ENCODE results near the gene ZNF559. TPM values are rescaled to one million over a fixed set of nuclear protein-coding genes. Genes with fewer than 3 reads are reported as not detected.
"Not testable (repeated sequence)": the region's sequence is repeated elsewhere in the genome, so short reads cannot be mapped to it uniquely, and the experiment has no call there.

Gene ZNF559
- total RNA-seq, 1 experiment from 2014 or later: 19.7 TPM

- H2BK120ac ChIP-seq (ENCODE audit: low read depth, low read length, poor library complexity, severe bottlenecking): no peak overlapping the region
- no peak for DNase-seq
- Mint-ChIP-seq H3K4me1 (peaks cover 5 to 10% of the 10 kb centered on the region in 2 experiments; a peak in 3 of 4 replicates), H3K36me3 (ENCODE audit: insufficient read depth in 1 of 3, low read depth in 3 of 3) (peaks cover 25 to 31% (median 28%) of the 10 kb centered on the region in 3 experiments), H3K4me3 (no peak overlapping the region), H3K27ac (no peak overlapping the region), H3K27me3 (ENCODE audit: low read depth) (peaks cover 4% of the 10 kb centered on the region), H3K9me3 (peaks cover 55 to 74% of the 10 kb centered on the region in 2 experiments)
- no peak overlapping the region for H2AFZ ChIP-seq (ENCODE audit: low read length)
- H3K79me2 ChIP-seq (ENCODE audit: insufficient read depth, low read length): no peaks in the 10 kb centered on the region; the same call in 1 of the 2 replicates
- H4K5ac ChIP-seq (ENCODE audit: insufficient read length, low read depth, low read length): no peak overlapping the region
- peaks cover 3% of the 10 kb centered on the region for H3K23me2 ChIP-seq (ENCODE audit: insufficient read length, low read depth, low read length, poor library complexity, severe bottlenecking)
- no peaks in the 10 kb centered on the region for H3K27me3 ChIP-seq (ENCODE audit: insufficient read depth, low read length)
- TF ChIP-seq CTCF (conservative IDR thresholded peaks at IDR 0.05): no peak
- no peak overlapping the region for H3K9ac ChIP-seq (ENCODE audit: extremely low read depth, insufficient read length, low read length)
- no peak overlapping the region for H3K27ac ChIP-seq (ENCODE audit: insufficient read length, low read depth, low read length)
- H3K4me2 ChIP-seq (ENCODE audit: insufficient read depth, insufficient read length, low read length): no peak overlapping the region
- no peak overlapping the region for H3K4ac ChIP-seq (ENCODE audit: low read depth, low read length)
- no peak overlapping the region for H2BK20ac ChIP-seq (ENCODE audit: low read depth, low read length, poor library complexity, severe bottlenecking)
- no peak overlapping the region for H3T11ph ChIP-seq (ENCODE audit: low read length)
- no peak overlapping the region for H2BK15ac ChIP-seq (ENCODE audit: low read depth, low read length)
- no peak overlapping the region for H4K91ac ChIP-seq (ENCODE audit: insufficient read length, low read depth, low read length)
- no peak overlapping the region for H3K14ac ChIP-seq (ENCODE audit: insufficient read depth, low read length)
- no peaks in the 10 kb centered on the region for H3K9me3 ChIP-seq (ENCODE audit: control insufficient read depth, low read depth, low read length)
- H2AK5ac ChIP-seq (ENCODE audit: insufficient read length, low read length): no peak overlapping the region
- H3K4me1 ChIP-seq (ENCODE audit: insufficient read depth, low read length): no peaks in the 10 kb centered on the region
- H3K18ac ChIP-seq (ENCODE audit: insufficient read length, low read depth, low read length): no peak overlapping the region
- no peaks in the 10 kb centered on the region for H4K20me1 ChIP-seq (ENCODE audit: control insufficient read depth, insufficient read depth, insufficient read length)
- H2BK12ac ChIP-seq (ENCODE audit: insufficient read length, low read depth, low read length): no peak overlapping the region
- no peak overlapping the region for H2BK5ac ChIP-seq (ENCODE audit: insufficient read length, low read length)
- WGBS (ENCODE audit: extremely low coverage, insufficient read length, low lambda C conversion rate): no CpG with 5 or more reads among the region's 23 CpGs
- no peaks in the 10 kb centered on the region for H3K79me1 ChIP-seq (ENCODE audit: insufficient read depth, low read depth, low read length, poor library complexity, severe bottlenecking)
- no peak overlapping the region for H3K56ac ChIP-seq (ENCODE audit: insufficient read length, low read depth, low read length)
- H4K8ac ChIP-seq (replicated peaks; ENCODE audit: insufficient read length, low read depth, low read length): no peak overlapping the region
- H3K23ac ChIP-seq (ENCODE audit: insufficient read length, low read depth, low read length): no peak overlapping the region
These were observed 2.6 kb upstream of the ZNF559 start for GRCh38 chr19:9321338-9321737.

GRCh38 chr19:9321756-9322155, 2.2 kb upstream of the ZNF559 start:
- Mint-ChIP-seq H3K36me3 (ENCODE audit: insufficient read depth in 1 of 3, low read depth in 3 of 3) (peaks cover 25 to 32% (median 31%) of the 10 kb centered on the region in 3 experiments), H3K4me1 (peaks cover 5 to 10% of the 10 kb centered on the region in 2 experiments; a peak in 3 of 4 replicates), H3K9me3 (peaks cover 56 to 71% of the 10 kb centered on the region in 2 experiments)
- H3T11ph ChIP-seq (ENCODE audit: low read length); H3K9ac ChIP-seq (ENCODE audit: extremely low read depth, insufficient read length, low read length); H3K56ac ChIP-seq (ENCODE audit: insufficient read length, low read depth, low read length); H4K8ac ChIP-seq (replicated peaks; ENCODE audit: insufficient read length, low read depth, low read length); H2BK15ac ChIP-seq (ENCODE audit: low read depth, low read length); H3K27ac ChIP-seq (ENCODE audit: insufficient read length, low read depth, low read length); H3K79me2 ChIP-seq (ENCODE audit: insufficient read depth, low read length); H3K27ac Mint-ChIP-seq; H2BK120ac ChIP-seq (ENCODE audit: low read depth, low read length, poor library complexity, severe bottlenecking); H4K5ac ChIP-seq (ENCODE audit: insufficient read length, low read depth, low read length); H2BK5ac ChIP-seq (ENCODE audit: insufficient read length, low read length); H3K4me3 Mint-ChIP-seq; H3K4me2 ChIP-seq (ENCODE audit: insufficient read depth, insufficient read length, low read length); H3K14ac ChIP-seq (ENCODE audit: insufficient read depth, low read length); H3K27me3 Mint-ChIP-seq (ENCODE audit: low read depth); H3K4me1 ChIP-seq (ENCODE audit: insufficient read depth, low read length); H2BK12ac ChIP-seq (ENCODE audit: insufficient read length, low read depth, low read length); H3K27me3 ChIP-seq (ENCODE audit: insufficient read depth, low read length); H3K18ac ChIP-seq (ENCODE audit: insufficient read length, low read depth, low read length); H3K79me1 ChIP-seq (ENCODE audit: insufficient read depth, low read depth, low read length, poor library complexity, severe bottlenecking); H3K23ac ChIP-seq (ENCODE audit: insufficient read length, low read depth, low read length); H4K20me1 ChIP-seq (ENCODE audit: control insufficient read depth, insufficient read depth, insufficient read length); H3K4ac ChIP-seq (ENCODE audit: low read depth, low read length); H3K9me3 ChIP-seq (ENCODE audit: control insufficient read depth, low read depth, low read length); H2BK20ac ChIP-seq (ENCODE audit: low read depth, low read length, poor library complexity, severe bottlenecking); H2AK5ac ChIP-seq (ENCODE audit: insufficient read length, low read length); H2AFZ ChIP-seq (ENCODE audit: low read length); H4K91ac ChIP-seq (ENCODE audit: insufficient read length, low read depth, low read length); DNase-seq; H3K23me2 ChIP-seq (ENCODE audit: insufficient read length, low read depth, low read length, poor library complexity, severe bottlenecking): not testable (repeated sequence)
- WGBS (ENCODE audit: extremely low coverage, insufficient read length, low lambda C conversion rate): no CpG with 5 or more reads among the region's 14 CpGs

All from H9 (cell line).